ENCODE results near the gene SCN7A.
A peak's percentile ranks its signal among the peaks of the same experiment; 100 is the strongest.

Gene SCN7A

DNA sequence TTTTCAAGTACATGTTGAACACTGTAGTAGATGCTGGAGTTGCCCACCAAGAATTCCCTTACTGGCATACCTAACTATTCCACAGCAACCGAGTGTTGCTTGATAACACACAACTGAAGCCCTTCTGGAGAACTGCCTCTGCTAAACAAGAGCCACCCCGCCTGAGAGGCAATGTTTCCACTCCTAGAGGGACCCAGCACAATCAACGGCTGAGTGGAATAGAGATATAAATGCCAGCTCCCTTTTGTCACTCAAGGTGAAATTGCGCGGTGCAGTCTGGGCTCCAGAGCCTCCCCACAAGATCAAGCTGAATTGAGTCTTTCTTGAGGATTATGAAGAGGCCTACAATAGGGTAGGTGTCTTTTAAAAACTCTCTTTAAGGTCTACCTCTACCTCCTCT lies 69.2 kb downstream of the SCN7A start:
- TF ChIP-seq, protein P1, sequence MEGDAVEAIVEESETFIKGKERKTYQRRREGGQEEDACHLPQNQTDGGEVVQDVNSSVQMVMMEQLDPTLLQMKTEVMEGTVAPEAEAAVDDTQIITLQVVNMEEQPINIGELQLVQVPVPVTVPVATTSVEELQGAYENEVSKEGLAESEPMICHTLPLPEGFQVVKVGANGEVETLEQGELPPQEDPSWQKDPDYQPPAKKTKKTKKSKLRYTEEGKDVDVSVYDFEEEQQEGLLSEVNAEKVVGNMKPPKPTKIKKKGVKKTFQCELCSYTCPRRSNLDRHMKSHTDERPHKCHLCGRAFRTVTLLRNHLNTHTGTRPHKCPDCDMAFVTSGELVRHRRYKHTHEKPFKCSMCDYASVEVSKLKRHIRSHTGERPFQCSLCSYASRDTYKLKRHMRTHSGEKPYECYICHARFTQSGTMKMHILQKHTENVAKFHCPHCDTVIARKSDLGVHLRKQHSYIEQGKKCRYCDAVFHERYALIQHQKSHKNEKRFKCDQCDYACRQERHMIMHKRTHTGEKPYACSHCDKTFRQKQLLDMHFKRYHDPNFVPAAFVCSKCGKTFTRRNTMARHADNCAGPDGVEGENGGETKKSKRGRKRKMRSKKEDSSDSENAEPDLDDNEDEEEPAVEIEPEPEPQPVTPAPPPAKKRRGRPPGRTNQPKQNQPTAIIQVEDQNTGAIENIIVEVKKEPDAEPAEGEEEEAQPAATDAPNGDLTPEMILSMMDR (IDR thresholded peaks at IDR 0.05; ENCODE audit: control extremely low read depth, extremely low read depth, low read depth, missing control alignments) = no peak
- DNase-seq (ENCODE audit: extremely low spot score) = no peak
- ChIA-PET CTCF (no interaction called here), POLR2A (no interaction called here)

DNA sequence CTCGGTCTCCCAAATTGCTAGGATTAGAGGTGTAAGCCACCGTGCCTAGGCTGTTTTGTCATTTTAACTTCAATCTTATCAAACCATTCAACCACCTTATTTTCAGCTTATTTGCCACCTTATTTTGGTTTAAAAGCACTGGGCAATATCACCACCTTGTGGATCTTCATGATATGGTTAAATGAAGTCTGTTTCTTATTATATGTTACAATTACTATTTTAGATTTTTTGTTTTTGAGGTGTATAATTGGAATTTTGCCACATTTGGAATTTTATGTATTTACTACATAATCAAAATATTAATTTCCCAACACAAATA lies 74.5 kb downstream of the SCN7A start:
- POLR2A ChIA-PET = no interaction called here

DNA sequence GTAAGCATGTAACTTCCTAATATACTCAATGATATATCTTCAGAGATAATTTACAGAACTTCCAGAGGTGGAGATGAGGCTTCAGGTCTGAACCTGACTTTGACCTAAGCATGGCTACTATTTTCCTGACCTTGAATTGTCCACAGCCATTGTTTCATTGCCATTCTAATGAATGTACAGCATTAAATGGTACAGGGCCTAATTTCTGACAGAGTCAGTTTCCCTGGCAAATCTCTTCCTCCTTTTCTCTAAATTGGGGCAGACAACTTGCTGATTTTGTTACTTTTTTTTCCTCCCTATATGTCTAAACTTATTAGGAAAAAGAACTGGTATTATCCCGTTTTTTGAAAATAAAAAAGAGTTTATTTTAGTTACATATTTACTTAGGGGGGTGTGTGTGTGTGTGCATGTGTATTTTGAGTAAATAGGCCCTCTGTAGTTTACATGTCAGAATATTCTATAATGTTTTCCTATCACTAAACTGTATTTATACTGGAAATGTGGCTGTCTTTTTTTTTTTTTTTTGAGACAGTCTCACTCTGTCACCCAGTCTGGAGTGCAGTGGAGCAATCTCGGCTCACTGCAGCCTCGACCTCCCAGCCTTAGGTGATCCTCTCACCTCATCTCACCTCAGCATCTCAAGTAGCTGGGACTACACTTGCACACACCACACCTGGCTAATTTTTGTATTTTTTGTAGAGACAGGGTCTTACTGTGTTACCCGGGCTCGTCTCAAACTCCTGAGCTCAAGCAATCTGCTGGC lies 75.0 kb downstream of the SCN7A start:
- ChIA-PET POLR2A (no interaction called here), CTCF (no interaction called here)
- DNase-seq (ENCODE audit: extremely low spot score) = no peak
- TF ChIP-seq, protein P1 (IDR thresholded peaks at IDR 0.05; ENCODE audit: control extremely low read depth, extremely low read depth, low read depth, missing control alignments) = no peak

More for the DNA sequence above, 74.5 kb downstream of the SCN7A start:
- TF ChIP-seq, protein P1 (IDR thresholded peaks at IDR 0.05; ENCODE audit: control extremely low read depth, extremely low read depth, low read depth, missing control alignments) = peak; percentile 17
- CTCF ChIA-PET = no interaction called here
- no peak for DNase-seq (ENCODE audit: extremely low spot score)

GRCh38 chr2:166417669-166418068 lies 76.4 kb downstream of the SCN7A start:
- ChIA-PET CTCF (interaction anchor here (1.1 kb wide), 1 partner anchor 16 kb away, joined by 3 read pairs; no protein-coding TSS in a partner anchor), POLR2A (no interaction called here)
- peak; percentile 3 for DNase-seq (ENCODE audit: extremely low spot score)
- TF ChIP-seq, protein P1 (IDR thresholded peaks at IDR 0.05; ENCODE audit: control extremely low read depth, extremely low read depth, low read depth, missing control alignments) = no peak

DNA sequence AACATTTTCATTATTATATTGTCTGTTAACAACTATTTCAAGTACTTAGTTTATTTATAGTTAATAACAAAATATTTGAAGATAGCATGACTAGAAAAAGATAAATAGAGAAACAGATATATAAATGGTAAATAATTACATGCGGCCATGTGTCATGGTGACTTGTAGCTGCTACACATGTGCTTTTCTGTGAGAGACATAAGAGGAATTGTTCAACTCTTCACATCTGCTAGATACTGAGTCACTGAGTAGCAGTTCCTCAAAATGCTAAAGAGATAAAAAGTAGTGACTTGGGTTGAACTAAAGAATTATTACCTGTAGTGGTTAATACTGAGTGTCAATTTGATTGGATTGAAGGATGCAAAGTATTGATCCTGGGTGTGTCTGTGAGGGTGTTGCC lies 80.8 kb downstream of the SCN7A start:
- POLR2A ChIA-PET = no interaction called here
- TF ChIP-seq, protein P1 (IDR thresholded peaks at IDR 0.05; ENCODE audit: control extremely low read depth, extremely low read depth, low read depth, missing control alignments) = no peak
- CTCF ChIA-PET = no interaction called here
- DNase-seq (ENCODE audit: extremely low spot score) = no peak

- CTCF ChIA-PET = interaction anchor here (1.1 kb wide), 1 partner anchor 26 kb away, joined by 3 read pairs; no protein-coding TSS in a partner anchor
- no peak for DNase-seq (ENCODE audit: extremely low spot score)
- TF ChIP-seq, protein P1 (IDR thresholded peaks at IDR 0.05; ENCODE audit: control extremely low read depth, extremely low read depth, low read depth, missing control alignments) = no peak
Measured at GRCh38 chr2:166411473-166412230, 82.4 kb downstream of the SCN7A start.

More at GRCh38 chr2:166411473-166412230, 82.4 kb downstream of the SCN7A start:
- POLR2A ChIA-PET = no interaction called here

Measured in GM10248 (cell line).